ENCODE measurements around the gene TAS2R4.
A peak's percentile ranks its signal among the peaks of the same experiment; 100 is the strongest.
"Not testable (repeated sequence)": the region's sequence is repeated elsewhere in the genome, so short reads cannot be mapped to it uniquely, and the experiment has no call there.

The TAS2R4 gene, protein sequence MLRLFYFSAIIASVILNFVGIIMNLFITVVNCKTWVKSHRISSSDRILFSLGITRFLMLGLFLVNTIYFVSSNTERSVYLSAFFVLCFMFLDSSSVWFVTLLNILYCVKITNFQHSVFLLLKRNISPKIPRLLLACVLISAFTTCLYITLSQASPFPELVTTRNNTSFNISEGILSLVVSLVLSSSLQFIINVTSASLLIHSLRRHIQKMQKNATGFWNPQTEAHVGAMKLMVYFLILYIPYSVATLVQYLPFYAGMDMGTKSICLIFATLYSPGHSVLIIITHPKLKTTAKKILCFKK

DNA sequence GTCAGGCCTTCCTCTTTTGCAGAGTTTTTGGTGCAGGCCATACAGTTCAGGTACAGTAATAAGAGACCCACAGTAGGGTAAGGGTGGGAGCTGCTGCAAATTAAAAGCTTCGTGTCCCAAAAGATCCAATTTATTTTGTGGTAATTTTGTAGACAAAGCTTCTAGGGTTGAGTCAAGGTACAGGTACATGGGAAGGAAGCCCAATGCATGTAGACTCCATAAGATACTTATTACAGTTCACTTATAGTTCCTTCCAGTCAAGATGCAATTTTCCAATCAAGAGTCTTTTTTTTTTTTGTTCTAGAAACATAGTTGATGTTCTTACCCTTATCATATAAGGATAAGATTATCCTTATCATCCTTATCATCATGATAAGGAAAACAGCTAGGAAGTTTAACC is at the start of gene TAS2R4:
Gene TAS2R4 (plus strand): TSS at position 301 of the 400 bp plus-strand sequence. CDS start 1,815 bp downstream, outside the sequence.
- no peak for DNase-seq

DNA sequence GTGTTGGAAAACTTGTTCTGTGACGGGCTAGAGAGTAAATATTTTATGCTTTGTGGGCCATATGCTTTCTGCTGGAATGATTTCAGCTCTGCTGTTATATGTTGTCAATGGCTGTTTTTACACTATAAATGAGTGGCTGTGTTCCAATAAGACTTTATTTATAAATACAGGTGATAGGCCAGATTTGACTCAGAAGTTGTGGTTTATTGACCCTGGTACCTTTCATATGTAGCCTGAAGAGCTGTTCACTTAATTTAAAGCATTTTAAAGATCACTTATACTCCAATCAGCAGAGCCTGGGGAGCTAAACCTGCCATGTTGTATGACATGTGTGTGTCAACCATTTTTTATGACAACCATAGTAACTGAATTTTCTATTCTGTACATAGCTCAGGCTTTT is 47.5 kb upstream of the TAS2R4 start:
- DNase-seq, result no peak

DNA sequence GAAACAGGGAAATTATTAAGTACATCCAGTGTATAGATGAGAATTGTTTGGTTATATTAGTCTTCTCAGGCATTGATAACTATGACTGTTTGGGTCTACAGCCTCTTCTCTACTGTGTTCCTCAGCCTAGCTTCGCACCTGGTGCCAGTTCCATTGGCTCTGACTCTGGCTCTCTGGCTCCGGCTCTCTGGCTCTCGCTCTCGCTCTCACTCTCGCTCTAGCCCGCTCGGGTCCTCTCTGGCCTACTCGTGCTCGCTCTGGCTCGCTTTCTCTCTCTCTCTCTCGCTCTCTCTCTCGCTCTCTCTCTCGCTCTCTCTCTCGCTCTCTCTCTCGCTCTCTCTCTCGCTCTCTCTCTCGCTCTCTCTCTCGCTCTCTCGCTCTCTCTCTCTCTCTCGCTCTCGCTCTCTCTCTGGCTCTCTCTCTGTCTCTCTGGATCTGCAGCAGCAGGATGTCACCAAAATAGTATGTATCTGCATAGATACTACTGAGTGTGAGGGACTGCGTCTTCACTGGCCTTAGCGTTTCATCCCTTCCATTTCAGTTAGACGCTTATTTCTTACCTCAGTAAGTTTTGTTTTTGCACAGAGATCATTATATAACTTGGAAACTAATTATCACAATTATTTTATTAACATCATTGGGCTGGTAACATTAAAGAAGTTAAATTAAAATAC is 44.9 kb upstream of the TAS2R4 start:
- no peak for DNase-seq

DNA sequence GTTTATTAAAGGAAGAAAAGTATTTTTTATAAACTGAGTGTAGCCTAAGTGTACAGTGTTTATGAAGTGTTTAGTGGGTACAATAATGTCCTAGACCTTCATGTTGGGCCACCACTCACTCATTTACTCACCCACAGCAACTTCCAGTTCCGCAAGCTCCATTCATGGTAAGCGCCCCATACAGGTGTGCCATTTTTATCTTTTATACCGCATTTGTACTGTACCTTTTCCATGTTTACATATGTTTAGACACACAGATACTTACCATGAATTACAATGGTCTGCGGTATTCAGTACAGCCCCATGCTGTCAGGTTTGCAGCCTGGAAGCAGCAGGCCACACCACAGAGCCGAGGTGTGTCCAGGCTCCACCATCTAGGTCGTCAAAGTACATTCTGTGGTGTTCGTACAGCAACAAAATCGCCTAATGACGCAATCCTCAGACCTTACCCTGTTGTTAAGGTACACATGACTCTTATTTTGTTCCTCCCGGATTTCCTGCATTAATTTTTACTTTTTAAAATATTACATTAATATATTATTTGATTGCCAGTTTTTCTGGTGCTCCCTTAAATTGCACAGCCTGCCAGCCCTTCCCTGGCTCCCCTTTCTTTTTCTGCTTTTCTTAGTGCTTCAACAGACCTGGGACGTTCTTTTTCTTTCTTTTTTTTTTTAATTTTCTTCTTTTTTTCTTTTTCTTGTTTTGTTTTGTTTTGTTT is 39.2 kb upstream of the TAS2R4 start:
- no peak for DNase-seq

DNA sequence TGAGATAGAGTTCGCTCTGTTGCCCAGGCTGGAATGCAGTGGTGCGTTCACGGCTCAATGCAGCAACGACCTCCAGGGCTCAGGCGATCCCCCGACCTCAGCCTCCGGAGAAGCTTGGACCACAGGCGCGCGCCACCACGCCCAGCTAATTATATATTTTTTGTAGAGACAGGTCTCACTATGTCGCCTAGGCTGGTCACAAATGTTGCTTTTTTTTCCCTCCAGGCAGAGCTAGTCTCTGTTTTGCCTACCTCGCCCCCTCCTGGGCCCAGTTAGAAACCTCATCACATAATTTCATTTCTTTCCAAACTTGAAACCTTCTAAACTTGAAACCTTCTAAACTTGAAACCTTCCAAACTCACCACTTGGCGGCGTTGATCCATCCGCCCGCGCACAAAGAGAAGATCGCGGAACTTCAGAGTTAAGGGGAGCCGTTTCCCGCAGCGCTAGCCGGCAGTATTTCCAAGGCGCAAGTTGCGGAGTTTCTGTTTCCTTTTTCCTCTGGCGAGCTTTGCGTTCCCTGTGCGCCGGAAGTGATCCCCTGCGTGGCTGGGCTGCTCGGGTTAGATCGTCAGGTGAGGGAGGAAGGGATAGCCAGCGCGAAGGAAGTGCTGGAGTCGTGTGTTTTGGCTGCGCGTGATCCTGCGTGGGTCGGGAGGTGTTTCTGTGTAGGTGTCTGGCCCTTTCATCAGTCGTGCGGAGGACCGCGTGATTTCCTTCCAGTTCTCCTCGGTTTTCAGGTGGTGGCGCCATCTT is 38.5 kb upstream of the TAS2R4 start, which contains the start of gene SSBP1:
Gene SSBP1 (plus strand): TSS at position 523 of the 756 bp plus-strand sequence. CDS start 809 bp downstream, outside the sequence.
- peak; percentile 97 for DNase-seq

DNA sequence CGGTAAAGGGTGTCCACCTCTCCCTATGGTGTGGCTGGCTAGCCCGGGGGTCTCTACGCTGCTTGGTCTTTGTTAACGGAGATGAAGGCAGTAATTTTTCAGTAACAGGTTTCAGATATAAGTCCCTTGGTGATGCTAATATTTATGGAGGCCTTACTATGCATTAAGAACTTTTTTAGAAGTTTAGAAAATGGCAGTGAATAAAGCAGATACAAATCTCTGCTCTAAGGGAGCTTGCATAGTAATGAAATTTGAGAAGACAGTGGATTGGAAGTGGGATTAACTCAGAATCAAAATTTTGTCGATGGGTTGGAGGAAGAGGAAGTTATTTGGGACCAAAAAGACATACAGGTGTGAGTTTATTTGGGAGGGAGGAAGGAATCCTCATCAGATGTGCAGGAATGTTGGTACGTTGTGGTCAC is 37.9 kb upstream of the TAS2R4 start:
- no peak for DNase-seq

DNA sequence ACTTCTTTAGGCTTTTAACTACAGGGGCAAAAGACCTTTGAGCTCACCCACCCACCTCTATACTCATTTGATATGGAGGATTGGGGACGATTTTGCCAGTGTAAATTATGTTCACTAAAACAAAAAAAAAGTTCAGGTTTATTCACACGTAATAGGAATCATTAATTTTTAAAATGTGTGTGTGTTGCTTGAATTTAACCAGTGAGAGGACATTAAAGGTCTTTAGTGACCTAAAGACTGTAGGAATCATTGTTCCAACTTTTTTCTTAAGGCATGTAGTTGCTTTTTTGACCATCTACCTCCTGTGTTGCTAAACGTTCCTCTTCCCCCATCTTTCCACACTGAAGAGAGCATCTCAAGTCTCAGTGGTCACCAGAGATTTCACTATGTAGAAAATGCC is 37.2 kb upstream of the TAS2R4 start:
- DNase-seq, result no peak

DNA sequence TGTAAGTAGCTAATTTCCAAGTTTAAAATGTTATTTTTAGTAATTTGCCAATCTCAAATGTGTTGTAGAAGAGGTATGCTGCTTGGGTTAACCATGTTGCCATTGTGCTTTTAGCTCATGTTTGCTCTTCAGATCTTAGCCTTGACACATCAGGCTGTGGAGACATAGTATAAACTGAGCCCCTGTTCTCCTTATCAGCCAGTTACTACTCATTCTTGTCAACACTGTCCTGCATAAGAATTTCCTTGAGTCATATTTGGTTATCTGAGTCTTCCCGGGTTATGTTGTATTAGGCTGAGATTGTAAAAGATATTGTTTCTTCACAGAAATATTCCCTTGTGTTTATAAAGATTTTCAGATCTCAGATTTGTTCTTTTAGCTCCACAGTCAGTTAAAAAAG is 34.2 kb upstream of the TAS2R4 start:
- DNase-seq, result no peak

DNA sequence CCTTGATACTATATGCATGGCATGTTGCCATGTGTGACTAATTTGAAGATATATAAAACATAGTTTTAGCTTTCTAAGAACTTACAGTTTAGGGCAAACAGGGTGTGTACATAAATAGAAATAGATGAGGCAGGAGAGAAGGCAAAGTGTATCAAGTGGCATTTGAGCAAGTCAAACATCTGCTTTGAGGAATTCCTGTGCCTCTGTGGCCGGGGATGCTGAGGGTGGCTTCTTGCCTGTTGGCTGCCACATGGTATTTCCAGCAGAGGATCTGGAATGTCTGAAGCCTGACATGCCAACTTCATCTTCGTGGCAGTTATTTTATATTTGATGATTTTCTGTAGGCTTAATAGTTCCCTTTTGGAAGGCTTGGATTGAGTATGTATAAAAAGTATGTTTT is 32.3 kb upstream of the TAS2R4 start:
- DNase-seq, result no peak

DNA sequence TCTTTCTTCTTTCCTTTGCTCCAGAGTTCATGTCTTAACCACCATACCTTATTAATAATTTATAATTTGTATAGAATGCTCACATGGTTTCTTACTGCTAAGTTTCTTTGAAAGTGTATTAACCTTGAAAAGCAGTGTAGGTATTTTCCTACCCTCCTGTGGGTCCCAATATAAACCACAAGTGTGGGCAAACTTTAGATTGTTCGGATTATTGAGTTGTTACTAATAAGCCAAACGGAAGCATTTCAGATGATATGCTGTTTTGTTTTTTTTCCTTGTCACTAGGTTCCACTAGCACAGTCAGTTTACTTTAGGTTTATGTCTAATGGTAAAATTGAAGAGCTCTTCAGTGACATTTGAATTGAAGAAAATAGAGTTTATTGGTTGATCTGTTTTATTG is 28.1 kb upstream of the TAS2R4 start:
- no peak for DNase-seq

DNA sequence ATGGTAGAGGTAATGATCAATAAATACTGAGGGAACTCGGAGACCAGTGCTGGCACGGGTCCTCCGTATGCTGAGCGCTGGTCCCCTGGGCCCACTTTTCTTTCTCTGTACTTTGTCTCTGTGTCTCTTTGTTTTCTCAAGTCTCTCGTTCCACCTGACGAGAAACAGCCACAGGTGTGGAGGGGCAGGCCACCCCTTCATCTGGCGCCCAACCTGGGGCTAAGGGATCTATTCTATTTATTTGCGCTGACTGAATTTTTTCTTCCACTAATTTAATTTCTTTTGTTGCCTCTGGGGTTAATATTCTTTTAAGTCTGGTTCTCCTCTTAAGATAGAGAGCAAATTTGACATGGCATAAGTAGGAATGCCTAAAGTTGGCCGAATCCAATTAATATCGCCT is 24.6 kb upstream of the TAS2R4 start:
- DNase-seq, result not testable (repeated sequence)

DNA sequence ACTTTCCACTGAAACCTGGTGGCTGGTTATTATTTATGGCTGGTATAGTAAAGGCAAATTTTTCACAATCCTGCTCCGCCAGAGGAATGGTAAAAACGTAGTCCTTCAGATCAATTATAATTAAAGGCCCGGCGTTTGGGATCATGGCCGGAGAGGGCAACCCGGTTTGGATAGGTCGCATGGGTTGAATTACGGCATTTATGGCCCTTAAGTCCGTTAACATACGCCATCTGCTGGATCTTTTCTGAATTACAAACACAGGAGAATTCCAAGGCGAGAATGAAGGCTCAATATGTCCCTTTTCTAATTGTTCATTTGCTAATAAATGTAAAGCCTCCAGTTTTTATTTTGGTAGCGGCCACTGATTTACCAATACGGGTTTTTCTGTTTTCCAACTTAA is 23.8 kb upstream of the TAS2R4 start:
- DNase-seq, result no peak

DNA sequence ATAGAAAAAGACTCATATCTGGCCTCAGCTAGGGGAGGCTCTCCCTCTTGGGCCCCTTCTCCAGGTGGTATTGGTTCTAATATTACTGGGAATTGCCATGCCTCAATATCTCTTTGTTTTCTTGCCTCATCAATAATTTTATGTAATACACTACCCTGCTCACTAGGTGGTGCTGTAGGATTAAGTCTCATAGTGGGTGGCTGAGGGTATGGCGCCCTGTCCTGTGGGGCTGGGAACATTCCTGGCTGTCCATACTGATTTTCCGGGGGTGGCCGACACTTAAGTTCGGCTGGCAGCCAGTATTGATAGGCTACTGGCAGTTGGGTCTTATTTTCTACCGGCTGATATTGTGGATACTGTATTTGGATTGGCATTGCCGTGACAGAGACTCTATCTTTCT is 21.5 kb upstream of the TAS2R4 start:
- DNase-seq, result no peak

DNA sequence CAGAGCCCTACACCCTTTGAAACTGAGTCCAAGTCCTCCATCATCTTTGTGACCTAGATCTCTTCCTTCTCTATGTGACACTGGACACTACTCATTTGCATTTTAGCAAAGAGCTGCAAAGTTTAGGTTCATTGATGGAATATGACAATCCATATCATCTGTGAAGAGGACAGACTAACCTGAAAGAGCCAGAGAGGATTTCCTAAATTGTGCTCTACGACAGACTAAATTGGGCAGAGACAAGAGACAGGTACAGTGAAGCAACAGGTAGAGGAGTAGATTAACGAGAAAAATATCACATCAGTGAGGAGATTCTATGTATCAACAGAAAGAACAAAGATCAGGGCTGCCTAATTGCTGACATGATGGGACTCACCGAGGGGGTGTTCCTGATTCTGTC is 12.7 kb upstream of the TAS2R4 start, which contains the start of gene TAS2R3:
Gene TAS2R3 (plus strand): TSS at position 301 of the 400 bp plus-strand sequence. CDS start 62 bp downstream, at position 363.
- DNase-seq, result no peak

DNA sequence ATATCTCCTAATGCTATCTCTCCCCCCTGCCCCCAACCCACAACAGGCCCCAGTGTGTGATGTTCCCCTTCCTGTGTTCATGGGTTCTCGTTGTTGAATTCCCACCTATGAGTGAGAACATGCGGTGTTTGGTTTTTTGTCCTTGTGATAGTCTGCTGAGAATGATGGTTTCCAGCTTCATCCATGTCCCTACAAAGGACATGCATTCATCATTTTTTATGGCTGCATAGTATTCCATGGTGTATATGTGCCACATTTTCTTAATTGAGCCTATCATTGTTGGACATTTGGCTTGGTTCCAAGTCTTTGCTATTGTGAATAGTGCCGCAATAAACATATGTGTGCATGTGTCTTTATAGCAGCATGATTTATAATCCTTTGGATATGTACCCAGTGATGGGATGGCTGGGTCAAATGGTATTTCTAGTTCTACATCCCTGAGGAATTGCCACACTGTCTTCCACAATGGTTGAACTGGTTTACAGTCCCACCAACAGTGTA is 6.3 kb upstream of the TAS2R4 start:
- not testable (repeated sequence) for DNase-seq

DNA sequence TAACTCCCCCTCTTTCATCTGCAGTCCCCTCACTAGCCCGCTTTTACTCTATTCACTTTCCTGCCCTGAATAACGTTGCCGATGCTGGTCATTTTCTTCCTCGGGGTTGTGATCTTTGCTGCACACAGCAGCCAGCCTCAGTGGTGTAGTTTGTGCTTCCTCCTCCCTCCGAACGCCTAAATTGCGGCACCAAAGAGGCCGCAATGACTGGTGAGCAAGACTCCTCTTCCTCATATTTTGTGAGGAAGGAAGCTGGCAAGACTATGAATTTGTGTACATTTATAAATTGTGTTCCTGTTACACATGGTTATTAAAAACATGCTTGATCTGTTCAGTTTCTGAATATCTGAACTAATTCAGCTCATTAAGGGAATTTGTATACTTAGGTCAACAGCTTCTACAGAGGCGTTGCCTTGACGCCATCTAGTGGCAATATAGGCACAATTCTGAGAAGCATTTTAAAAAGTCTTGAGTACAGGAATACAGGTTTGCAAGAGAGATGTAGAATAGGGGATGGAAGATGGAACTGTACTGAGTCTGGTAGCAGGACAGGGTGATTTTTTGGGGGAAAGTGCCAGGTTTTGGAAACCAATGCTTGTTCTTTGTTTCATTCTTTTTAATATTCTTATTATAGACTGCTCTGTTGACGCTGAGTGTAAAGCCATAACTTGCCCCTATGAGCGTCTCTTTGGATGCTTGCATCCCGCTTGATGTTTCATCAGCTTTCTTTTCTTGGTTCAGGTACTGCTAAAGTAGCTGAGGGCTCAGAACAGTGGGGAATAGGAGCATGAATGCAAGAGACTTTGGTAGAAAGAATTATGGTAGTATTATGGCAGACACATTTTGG is 9.5 kb downstream of the TAS2R4 start:
- DNase-seq, result peak; percentile 34

DNA sequence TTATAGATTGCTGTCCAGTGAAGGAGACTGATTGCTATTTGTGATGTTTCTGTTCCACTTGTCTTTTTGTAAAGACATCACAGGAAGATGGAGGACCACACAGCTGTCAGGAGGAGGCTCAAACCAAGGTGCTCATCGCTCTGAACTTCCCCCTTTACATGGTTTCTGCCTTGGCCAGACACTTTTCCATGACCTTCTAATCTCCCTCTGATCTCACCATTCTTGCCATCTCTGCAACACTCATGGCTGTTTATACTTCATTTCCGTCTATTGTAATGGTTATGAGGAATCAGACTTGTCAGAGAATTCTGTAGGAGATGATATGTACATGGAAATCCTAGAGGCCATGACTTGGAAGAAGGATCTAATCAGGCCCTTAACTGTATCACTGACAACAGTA is 11.8 kb downstream of the TAS2R4 start:
- no peak for DNase-seq

DNA sequence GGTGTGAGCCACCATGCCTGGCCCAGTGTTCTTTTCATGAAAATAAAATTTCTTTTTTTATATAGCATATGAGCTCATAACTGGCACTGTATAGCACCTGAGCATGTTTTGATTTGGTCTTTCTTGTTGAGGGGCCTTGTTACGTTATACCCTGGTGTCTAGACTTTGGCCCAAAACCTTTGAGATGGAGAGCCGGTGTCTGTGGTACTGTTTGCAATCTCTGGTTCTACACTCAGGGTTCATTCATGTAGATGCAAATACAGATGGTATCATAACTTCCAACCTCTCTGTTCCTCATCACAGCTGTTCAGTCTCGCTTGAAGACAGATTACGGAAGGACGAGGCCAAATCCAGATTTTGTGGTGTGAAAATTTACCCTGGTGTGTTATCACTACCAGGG is 13.4 kb downstream of the TAS2R4 start, which contains the start of gene TAS2R5:
Gene TAS2R5 (plus strand): TSS at position 301 of the 400 bp plus-strand sequence. CDS start 145 bp downstream, outside the sequence.
- DNase-seq, result no peak

DNA sequence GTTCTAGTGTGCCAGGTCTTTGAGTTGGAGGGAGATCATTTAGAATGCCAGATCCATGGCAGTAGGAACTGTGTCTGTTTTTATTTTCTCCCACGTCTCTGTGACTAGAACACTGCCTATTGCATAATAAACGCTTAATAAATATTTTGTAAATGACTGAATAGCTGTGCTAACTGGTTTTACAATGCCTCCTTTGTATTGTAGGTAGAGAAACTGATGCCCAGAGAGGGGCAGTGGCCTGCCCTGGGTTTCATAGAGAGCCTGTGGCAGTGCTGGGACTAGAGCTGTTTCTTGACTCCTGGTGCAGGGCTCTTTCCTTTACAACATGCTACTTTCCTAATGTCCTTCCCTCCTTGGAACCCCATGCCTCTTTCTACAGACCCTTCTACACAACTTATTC is 16.1 kb downstream of the TAS2R4 start:
- no peak for DNase-seq

DNA sequence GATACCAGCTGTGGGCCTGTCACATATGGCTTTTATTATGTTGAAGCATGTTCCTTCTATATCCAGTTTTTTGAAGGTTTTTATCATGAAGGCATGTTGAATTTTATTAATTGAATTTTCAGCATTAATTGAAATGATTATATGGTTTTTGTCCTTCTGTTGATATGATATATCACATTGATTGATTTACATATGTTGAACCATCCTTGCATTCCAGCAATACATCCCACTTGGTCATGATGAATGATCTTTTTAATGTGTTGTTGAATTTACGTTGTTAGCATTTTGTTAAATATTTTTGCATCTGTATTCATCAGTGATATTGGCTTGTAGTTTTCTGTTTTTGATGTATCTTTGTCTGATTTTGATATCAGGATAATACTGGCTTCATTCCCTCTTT is 43.6 kb downstream of the TAS2R4 start:
- DNase-seq, result no peak

DNA sequence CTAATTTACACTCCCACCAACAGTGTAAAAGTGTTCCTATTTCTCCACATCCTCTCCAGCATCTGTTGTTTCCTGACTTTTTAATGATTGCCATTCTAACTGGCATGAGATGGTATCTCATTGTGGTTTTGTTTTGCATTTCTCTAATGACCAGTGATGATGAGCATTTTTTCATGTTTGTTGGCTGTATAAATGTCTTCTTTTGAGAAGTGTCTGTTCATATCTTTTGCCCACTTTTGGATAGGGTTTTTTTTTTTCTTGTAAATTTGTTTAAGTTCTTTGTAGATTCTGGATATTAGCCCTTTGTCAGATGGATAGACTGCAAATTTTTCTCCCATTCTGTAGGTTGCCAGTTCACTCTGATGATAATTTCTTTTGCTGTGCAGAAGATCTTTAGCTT is 46.0 kb downstream of the TAS2R4 start:
- DNase-seq, result not testable (repeated sequence)

Data from NCI-H2107 (cell line).